HepG2 (cell line): Measurements from ENCODE around the gene ADAM22. TPM values are rescaled to one million over a fixed set of nuclear protein-coding genes. Genes with fewer than 3 reads are reported as not detected.

Source experiments
- ATAC-seq: fragments of 200-7000 bp; cut with Tn5 transposase; 3 replicates; pipeline ENCODE4 v1.9.1; 2020; ENCODE audit warnings: mild to moderate bottlenecking, moderate library complexity
- BruUV-seq: library from RNA; stranded (reverse); fragments of 400-500 nt; replicated peaks from 2 replicates; lab custom pipeline; 2021; lab: Mats Ljungman, UMichigan
- CTCF ChIA-PET: fragments of 300-600 bp; formaldehyde crosslinking; extraction: SDS; loops from one replicate; lab custom pipeline; 2021; ENCODE audit warnings: low total read pairs, inconsistent platforms, low intra/inter-chr PET ratio; lab: Yijun Ruan, JAX
- POLR2A ChIA-PET: fragments of 350-600 bp; sonication (Branson Sonifier 250); formaldehyde crosslinking; loops from one replicate; lab custom pipeline; 2020; ENCODE audit warnings: antibody characterized with exemption, inconsistent platforms; lab: Yijun Ruan, JAX
- DNase-seq: peaks from one replicate; pipeline ENCODE4 v3.0.0-alpha.2; 2015; ENCODE audit warnings: low spot score
- FAIRE-seq: peaks from 3 replicates; lab custom pipeline; 2011; peaks lifted over from hg19 to GRCh38; lab: Jason Lieb, UNC
- H2AFZ ChIP-seq: one replicate; pipeline ENCODE4 v1.6.1; 2011; ENCODE audit warnings: low read length, inconsistent platforms
- H3K27ac ChIP-seq: fragments of 300-600 bp; 3 replicates; pipeline ENCODE4 v1.8.0; 2011; ENCODE audit warnings: mixed run types, mild to moderate bottlenecking, mixed read lengths, low read length, inconsistent platforms; ENCODE audit not compliant: insufficient read depth; ENCODE audit errors: extremely low read length
- H3K27me3 ChIP-seq, 2 experiments: fragments of 200-600 bp in 1 of 2; 2 replicates in 1 of 2; 3 replicates in 1 of 2; pipeline versions ENCODE4 v1.6.0 to v1.8.0; 2011; ENCODE audit warnings: low read length in 2 of 2, mild to moderate bottlenecking in 2 of 2, moderate library complexity in 2 of 2, inconsistent platforms in 1 of 2; ENCODE audit not compliant: insufficient read depth in 2 of 2, control insufficient read depth in 1 of 2
- H3K36me3 ChIP-seq, 2 experiments: fragments of 200-600 bp in 1 of 2; replicated peaks in 1 of 2; 2 replicates in 1 of 2; 3 replicates in 1 of 2; pipeline versions ENCODE4 v1.5.1 to v1.8.0; 2011; ENCODE audit warnings: low read length in 2 of 2, inconsistent platforms in 1 of 2; ENCODE audit not compliant: insufficient read depth in 2 of 2, control insufficient read depth in 1 of 2
- H3K4me1 ChIP-seq: 2 replicates; pipeline ENCODE4 v1.5.1; 2012; ENCODE audit warnings: low read length, inconsistent platforms; ENCODE audit not compliant: insufficient read depth
- H3K4me2 ChIP-seq: 2 replicates; pipeline ENCODE4 v1.6.0; 2011; ENCODE audit warnings: low read depth, low read length, inconsistent platforms
- H3K4me3 ChIP-seq, 3 experiments: fragments of 200-600 bp in 1 of 3; sonication (generic), shearing (Covaris generic) in 1 of 3; replicated peaks in 1 of 3; 2 replicates each; pipeline ENCODE4 v1.5.1; 2011 to 2016; ENCODE audit warnings: low read length in 3 of 3, inconsistent platforms in 2 of 3, low read depth in 2 of 3, mild to moderate bottlenecking in 2 of 3, control low read depth in 1 of 3, mixed read lengths in 1 of 3; ENCODE audit not compliant: insufficient read depth in 1 of 3
- H3K79me2 ChIP-seq: one replicate; pipeline ENCODE4 v1.6.1; 2011; ENCODE audit warnings: low read length, inconsistent platforms; ENCODE audit not compliant: insufficient read depth
- H3K9ac ChIP-seq: 2 replicates; pipeline ENCODE4 v1.6.0; 2011; ENCODE audit warnings: mild to moderate bottlenecking, low read depth, low read length, inconsistent platforms; ENCODE audit not compliant: insufficient read depth
- H3K9me3 ChIP-seq: 2 replicates; pipeline ENCODE4 v1.5.1; 2012; ENCODE audit warnings: mild to moderate bottlenecking, low read length
- H4K20me1 ChIP-seq: 2 replicates; pipeline ENCODE4 v1.6.0; 2011; ENCODE audit warnings: inconsistent platforms, mild to moderate bottlenecking, low read length, moderate library complexity; ENCODE audit not compliant: insufficient read depth
- NFE2L2 ChIP-seq: fragments of 150-350 bp; IDR thresholded peaks from 2 replicates; pipeline ENCODE4 v1.6.1; 2014; ENCODE audit warnings: low read length
- NFIC ChIP-seq: IDR thresholded peaks from 2 replicates; pipeline ENCODE4 v1.6.1; 2012; ENCODE audit warnings: mild to moderate bottlenecking, low read length, inconsistent platforms
- NR2F6 ChIP-seq, 2 experiments: IDR thresholded peaks; 2 replicates each; pipeline ENCODE4 v1.6.1; 2016; ENCODE audit warnings: antibody characterized with exemption in 1 of 2, mild to moderate bottlenecking in 1 of 2
- PHF21A ChIP-seq: sonication (generic); formaldehyde crosslinking; IDR thresholded peaks from 2 replicates; pipeline ENCODE4 v1.5.0; 2020; ENCODE audit warnings: mild to moderate bottlenecking, missing genetic modification reagents
- PRPF4 ChIP-seq: fragments of 200-400 bp; formaldehyde crosslinking; IDR thresholded peaks from 2 replicates; pipeline ENCODE4 v1.6.1; 2016; ENCODE audit warnings: low read length, low read depth; ENCODE audit not compliant: poor library complexity, severe bottlenecking
- SRY ChIP-seq: sonication (generic); formaldehyde crosslinking; IDR thresholded peaks from 2 replicates; pipeline ENCODE4 v1.8.0; 2022; ENCODE audit warnings: mild to moderate bottlenecking, missing genetic modification reagents
- ZFP36 ChIP-seq: fragments of 150-350 bp; IDR thresholded peaks from 2 replicates; pipeline ENCODE4 v1.6.1; 2018; ENCODE audit warnings: borderline replicate concordance, low read length, low read depth; ENCODE audit not compliant: partially characterized antibody
- ZNF335 ChIP-seq: sonication (generic); formaldehyde crosslinking; IDR thresholded peaks from 2 replicates; pipeline ENCODE4 v1.4.0; 2020; ENCODE audit warnings: missing genetic modification reagents
- ZNF790 ChIP-seq: sonication (generic); formaldehyde crosslinking; IDR thresholded peaks from 2 replicates; pipeline ENCODE4 v1.8.0; 2022; ENCODE audit warnings: missing genetic modification reagents, mild to moderate bottlenecking, borderline replicate concordance
- ZSCAN20 ChIP-seq: sonication (generic); formaldehyde crosslinking; IDR thresholded peaks from 2 replicates; pipeline ENCODE4 v1.4.0; 2020; ENCODE audit warnings: missing genetic modification reagents, mild to moderate bottlenecking, borderline replicate concordance
- WGBS: methylation state at CpG from one replicate; pipeline ENCODE4 v1.1.6; 2017; ENCODE audit warnings: low lambda C conversion rate; 5-methylcytosine and 5-hydroxymethylcytosine counted together
- in situ Hi-C: cut with HindIII; loops from 2 replicates; pipeline ENCODE4 v1.10.0; 2017; ENCODE audit warnings: low pct_unique_long_range_greater_than_20kb; ENCODE audit not compliant: extremely low pct_ligation_motif_present
- intact Hi-C: fragments of 100-400 bp; cut with micrococcal nuclease; formaldehyde crosslinking; loops from one replicate; pipeline ENCODE4 v1.10.0; 2022; ENCODE audit not compliant: unreplicated experiment
- polyA plus RNA-seq, 8 experiments: library from polyadenylated mRNA; depleted of rRNA in 3 of 8; stranded (reverse) in 7 of 8; unstranded in 1 of 8; fragments of >200 nt; fragmentation: Illumina TruSeq in 4 of 8; extraction: Trizol in 4 of 8; gene quantifications; 2 replicates each; pipeline versions ENCODE4 v1.2.1 to v1.2.3, GENCODE V29; 2011 to 2016; ENCODE audit warnings: low read depth in 4 of 8, missing spikeins in 1 of 8, mixed read lengths in 1 of 8; ENCODE audit not compliant: insufficient read depth in 1 of 8
- total RNA-seq, 5 experiments: library from RNA; depleted of rRNA; stranded (reverse); fragments of >200 nt; fragmentation: Illumina TruSeq; extraction: Trizol; gene quantifications; 2 replicates each; pipeline ENCODE4 v1.2.3, GENCODE V29; 2016; ENCODE audit warnings: low read depth in 1 of 5
- TF ChIP-seq, protein P1 (sequence below): sonication (generic); formaldehyde crosslinking; IDR thresholded peaks from 2 replicates; pipeline ENCODE4 v1.4.0; 2020; ENCODE audit warnings: low read depth, mild to moderate bottlenecking, missing genetic modification reagents
- TF ChIP-seq, protein P2 (sequence below): sonication (generic); formaldehyde crosslinking; IDR thresholded peaks from 2 replicates; pipeline ENCODE4 v1.5.0; 2020; ENCODE audit warnings: mild to moderate bottlenecking, missing genetic modification reagents
- TF ChIP-seq, protein P3 (sequence below): sonication (generic); formaldehyde crosslinking; IDR thresholded peaks from 2 replicates; pipeline ENCODE4 v1.4.0; 2020; ENCODE audit warnings: missing genetic modification reagents
- TF ChIP-seq, protein P4 (sequence below): sonication (generic); formaldehyde crosslinking; IDR thresholded peaks from 2 replicates; pipeline ENCODE4 v1.5.1; 2020; ENCODE audit warnings: mild to moderate bottlenecking, moderate library complexity, missing genetic modification reagents

ADAM22 gene
- total and polyA plus RNA-seq, 2 of the 13 experiments (the other 11 are each of a cell fraction or from before 2014, with no cell fraction given) = 1.9 to 6.7 TPM

DNA sequence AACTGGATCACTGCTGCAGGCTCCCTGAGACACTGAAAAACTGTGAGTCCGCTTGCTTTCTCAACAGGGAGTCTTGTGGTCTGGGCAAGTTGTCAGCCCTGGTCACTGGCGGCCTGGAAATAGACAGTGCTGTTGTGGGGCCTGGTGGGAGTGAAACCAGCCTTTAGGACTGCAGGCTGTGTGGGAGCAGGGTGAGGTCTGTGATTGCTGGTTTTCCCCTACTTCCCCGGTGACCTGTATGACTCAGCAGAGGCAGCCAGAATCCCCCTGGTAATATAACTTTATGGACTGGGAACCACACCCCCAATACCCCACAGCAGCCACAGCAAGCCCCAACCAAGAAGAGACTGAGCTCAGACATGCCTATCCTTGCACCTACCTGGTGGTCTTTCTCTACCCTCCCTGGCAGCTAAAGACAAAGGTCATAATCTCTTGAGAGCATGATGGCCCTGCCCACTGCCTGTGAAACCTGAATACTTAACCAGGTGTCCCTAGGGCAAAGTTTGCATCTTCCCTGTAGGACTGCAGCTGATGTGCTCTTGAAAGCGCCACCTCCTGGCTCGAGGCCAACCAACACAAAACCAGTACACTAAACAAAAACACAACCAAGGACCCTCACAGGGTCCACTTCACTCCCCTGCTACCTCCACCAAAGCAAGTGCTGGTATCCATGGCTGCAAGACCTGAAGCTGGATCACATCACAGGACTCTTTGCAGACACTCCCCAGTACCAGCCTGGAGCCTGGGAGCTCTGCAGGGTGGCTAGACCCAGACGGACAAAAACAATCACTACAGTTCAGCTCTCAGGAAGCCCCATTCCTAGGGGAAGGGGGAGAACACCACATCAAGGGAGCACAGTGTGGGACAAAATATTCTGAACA, 7.2 kb upstream of the ADAM22 start:
- Histone ChIP-seq H3K9ac (no peak overlapping the region), H3K4me2 (peak overlapping the region; percentile 75), H4K20me1 (no peaks in the 10 kb centered on the region), H3K9me3 (no peaks in the 10 kb centered on the region), H3K36me3 (no peaks in the 10 kb centered on the region), H3K27me3 (peaks cover 0 to 7% of the 10 kb centered on the region in 2 experiments; a peak in 1 of 5 replicates), H3K79me2 (no peaks in the 10 kb centered on the region), H3K4me3 (peak overlapping the region in 1 of 3 experiments; percentile 39; a peak in 1 of 6 replicates), H3K27ac (no peak overlapping the region), H2AFZ (no peak overlapping the region), H3K4me1 (peaks cover 11% of the 10 kb centered on the region)
- no TSS peak for BruUV-seq
- in situ Hi-C loops (no loop called here), intact Hi-C loops (no loop called here)
- DNase-seq = peak; percentile 30
- POLR2A ChIA-PET = no interaction called here
- CTCF ChIA-PET = no interaction called here
- WGBS = 23% methylated on average over 2 of the region's 6 CpGs
- peak; percentile 78 for FAIRE-seq
- ATAC-seq = peak; percentile 94
- TF ChIP-seq PHF21A (0 out of 2 replicates have a peak, but pooled peaks have one; percentile 43), ZNF790 (CRISPR knock-in tag) (no peak), ZNF335 (CRISPR knock-in tag) (no peak), PRPF4 (no peak), NFIC (no peak), ZFP36 (no peak), SRY (CRISPR knock-in tag) (no peak), ZSCAN20 (CRISPR knock-in tag) (no peak), NFE2L2 (0 out of 2 replicates have a peak, but pooled peaks have one; percentile 17), NR2F6 (IDR thresholded peaks at IDR 0.05) (no peak), NR2F6 (CRISPR knock-in tag; IDR thresholded peaks at IDR 0.05) (0 out of 2 replicates have a peak, but pooled peaks have one; percentile 25)
- TF ChIP-seq, protein P1, sequence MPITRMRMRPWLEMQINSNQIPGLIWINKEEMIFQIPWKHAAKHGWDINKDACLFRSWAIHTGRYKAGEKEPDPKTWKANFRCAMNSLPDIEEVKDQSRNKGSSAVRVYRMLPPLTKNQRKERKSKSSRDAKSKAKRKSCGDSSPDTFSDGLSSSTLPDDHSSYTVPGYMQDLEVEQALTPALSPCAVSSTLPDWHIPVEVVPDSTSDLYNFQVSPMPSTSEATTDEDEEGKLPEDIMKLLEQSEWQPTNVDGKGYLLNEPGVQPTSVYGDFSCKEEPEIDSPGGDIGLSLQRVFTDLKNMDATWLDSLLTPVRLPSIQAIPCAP = no peak
- TF ChIP-seq, protein P2, sequence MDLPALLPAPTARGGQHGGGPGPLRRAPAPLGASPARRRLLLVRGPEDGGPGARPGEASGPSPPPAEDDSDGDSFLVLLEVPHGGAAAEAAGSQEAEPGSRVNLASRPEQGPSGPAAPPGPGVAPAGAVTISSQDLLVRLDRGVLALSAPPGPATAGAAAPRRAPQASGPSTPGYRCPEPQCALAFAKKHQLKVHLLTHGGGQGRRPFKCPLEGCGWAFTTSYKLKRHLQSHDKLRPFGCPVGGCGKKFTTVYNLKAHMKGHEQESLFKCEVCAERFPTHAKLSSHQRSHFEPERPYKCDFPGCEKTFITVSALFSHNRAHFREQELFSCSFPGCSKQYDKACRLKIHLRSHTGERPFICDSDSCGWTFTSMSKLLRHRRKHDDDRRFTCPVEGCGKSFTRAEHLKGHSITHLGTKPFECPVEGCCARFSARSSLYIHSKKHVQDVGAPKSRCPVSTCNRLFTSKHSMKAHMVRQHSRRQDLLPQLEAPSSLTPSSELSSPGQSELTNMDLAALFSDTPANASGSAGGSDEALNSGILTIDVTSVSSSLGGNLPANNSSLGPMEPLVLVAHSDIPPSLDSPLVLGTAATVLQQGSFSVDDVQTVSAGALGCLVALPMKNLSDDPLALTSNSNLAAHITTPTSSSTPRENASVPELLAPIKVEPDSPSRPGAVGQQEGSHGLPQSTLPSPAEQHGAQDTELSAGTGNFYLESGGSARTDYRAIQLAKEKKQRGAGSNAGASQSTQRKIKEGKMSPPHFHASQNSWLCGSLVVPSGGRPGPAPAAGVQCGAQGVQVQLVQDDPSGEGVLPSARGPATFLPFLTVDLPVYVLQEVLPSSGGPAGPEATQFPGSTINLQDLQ = no peak
- TF ChIP-seq, protein P3, sequence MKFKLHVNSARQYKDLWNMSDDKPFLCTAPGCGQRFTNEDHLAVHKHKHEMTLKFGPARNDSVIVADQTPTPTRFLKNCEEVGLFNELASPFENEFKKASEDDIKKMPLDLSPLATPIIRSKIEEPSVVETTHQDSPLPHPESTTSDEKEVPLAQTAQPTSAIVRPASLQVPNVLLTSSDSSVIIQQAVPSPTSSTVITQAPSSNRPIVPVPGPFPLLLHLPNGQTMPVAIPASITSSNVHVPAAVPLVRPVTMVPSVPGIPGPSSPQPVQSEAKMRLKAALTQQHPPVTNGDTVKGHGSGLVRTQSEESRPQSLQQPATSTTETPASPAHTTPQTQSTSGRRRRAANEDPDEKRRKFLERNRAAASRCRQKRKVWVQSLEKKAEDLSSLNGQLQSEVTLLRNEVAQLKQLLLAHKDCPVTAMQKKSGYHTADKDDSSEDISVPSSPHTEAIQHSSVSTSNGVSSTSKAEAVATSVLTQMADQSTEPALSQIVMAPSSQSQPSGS (CRISPR knock-in tag) = no peak
- TF ChIP-seq, protein P4, sequence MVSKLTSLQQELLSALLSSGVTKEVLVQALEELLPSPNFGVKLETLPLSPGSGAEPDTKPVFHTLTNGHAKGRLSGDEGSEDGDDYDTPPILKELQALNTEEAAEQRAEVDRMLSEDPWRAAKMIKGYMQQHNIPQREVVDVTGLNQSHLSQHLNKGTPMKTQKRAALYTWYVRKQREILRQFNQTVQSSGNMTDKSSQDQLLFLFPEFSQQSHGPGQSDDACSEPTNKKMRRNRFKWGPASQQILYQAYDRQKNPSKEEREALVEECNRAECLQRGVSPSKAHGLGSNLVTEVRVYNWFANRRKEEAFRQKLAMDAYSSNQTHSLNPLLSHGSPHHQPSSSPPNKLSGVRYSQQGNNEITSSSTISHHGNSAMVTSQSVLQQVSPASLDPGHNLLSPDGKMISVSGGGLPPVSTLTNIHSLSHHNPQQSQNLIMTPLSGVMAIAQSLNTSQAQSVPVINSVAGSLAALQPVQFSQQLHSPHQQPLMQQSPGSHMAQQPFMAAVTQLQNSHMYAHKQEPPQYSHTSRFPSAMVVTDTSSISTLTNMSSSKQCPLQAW (CRISPR knock-in tag) = 0 out of 2 replicates have a peak, but pooled peaks have one; percentile 28
